Stimulated activated memory B cell treated with anti-CD40 and anti-IgM and Interleukin-4, amounts not matched to agents 10 μg/mL and 1 μg/mL and 100 μg/mL, for 72 hours (primary cell): ENCODE measurements around the gene USP10.
A peak's percentile ranks its signal among the peaks of the same experiment; 100 is the strongest.

ENCODE experiments used
- ATAC-seq: fragments of 150-1000 bp; cut with Tn5 transposase; 2 replicates; pipeline ENCODE4 v1.10.0; 2021
- H3K27ac Mint-ChIP-seq: one replicate; pipeline ENCODE4 v1.8.0; 2022; ENCODE audit warnings: mild to moderate bottlenecking, mixed read lengths
- H3K27me3 Mint-ChIP-seq: one replicate; pipeline ENCODE4 v1.8.0; 2022; ENCODE audit warnings: mixed read lengths
- H3K36me3 Mint-ChIP-seq: one replicate; pipeline ENCODE4 v1.8.0; 2022; ENCODE audit warnings: mixed read lengths
- H3K4me1 Mint-ChIP-seq: one replicate; pipeline ENCODE4 v1.8.0; 2022; ENCODE audit warnings: mixed read lengths
- H3K4me3 Mint-ChIP-seq: one replicate; pipeline ENCODE4 v1.8.0; 2022; ENCODE audit warnings: mild to moderate bottlenecking, moderate library complexity, mixed read lengths
- H3K9me3 Mint-ChIP-seq: one replicate; pipeline ENCODE4 v1.8.0; 2022; ENCODE audit warnings: mixed read lengths

USP10 gene

DNA sequence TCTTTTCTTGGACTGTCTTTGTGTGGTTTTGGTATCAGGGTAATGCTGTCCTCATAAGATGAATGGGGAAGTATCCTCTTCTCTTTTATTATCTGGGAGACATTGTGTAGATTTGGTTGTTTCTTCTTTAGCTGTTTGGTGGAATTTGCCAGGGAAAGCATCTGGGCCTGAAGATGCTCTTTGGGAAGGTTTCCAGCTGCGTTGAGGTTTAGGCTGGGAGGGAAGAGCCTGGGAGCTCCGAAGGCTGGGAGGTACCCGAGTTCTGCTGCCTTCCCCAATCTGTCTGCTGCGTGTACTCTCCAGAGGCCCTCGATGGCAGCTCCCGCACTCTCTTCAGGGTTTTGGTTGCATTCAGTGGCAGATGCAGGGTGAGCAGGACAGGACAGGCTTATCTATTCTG is 94.4 kb downstream of the USP10 start:
- Mint-ChIP-seq H3K4me1 (no peaks in the 10 kb centered on the region), H3K4me3 (no peak overlapping the region), H3K36me3 (peaks cover 25% of the 10 kb centered on the region), H3K9me3 (no peaks in the 10 kb centered on the region), H3K27me3 (no peaks in the 10 kb centered on the region), H3K27ac (no peak overlapping the region)
- ATAC-seq, result no peak

DNA sequence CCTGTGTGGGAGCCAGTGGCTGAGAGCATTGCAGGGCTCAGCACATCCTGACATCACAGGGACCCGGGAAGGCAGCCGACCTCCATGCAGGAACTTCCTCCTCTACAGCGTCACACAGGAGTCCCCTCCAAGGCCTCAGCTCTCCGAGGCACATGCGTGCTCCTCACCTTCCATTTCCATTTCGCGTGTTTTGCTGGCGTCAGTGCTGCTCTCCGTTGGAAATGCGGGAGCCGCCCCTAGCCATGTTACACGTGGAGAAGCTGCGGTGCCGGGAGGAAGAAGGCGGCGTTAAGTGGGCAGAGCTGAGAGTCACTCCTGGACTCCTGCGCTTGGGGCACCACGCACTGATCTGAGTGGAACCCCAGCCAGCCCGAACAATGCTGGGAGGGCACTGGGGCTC is 94.8 kb downstream of the USP10 start:
- Mint-ChIP-seq H3K36me3 (peaks cover 25% of the 10 kb centered on the region), H3K4me3 (no peak overlapping the region), H3K27me3 (no peaks in the 10 kb centered on the region), H3K4me1 (no peaks in the 10 kb centered on the region), H3K27ac (no peak overlapping the region), H3K9me3 (no peaks in the 10 kb centered on the region)
- no peak for ATAC-seq

GRCh38 chr16:84795329-84796053 is 95.7 kb downstream of the USP10 start:
- Mint-ChIP-seq H3K9me3 (peaks cover 2% of the 10 kb centered on the region), H3K4me1 (no peaks in the 10 kb centered on the region), H3K36me3 (peaks cover 25% of the 10 kb centered on the region), H3K27ac (no peak overlapping the region), H3K27me3 (no peaks in the 10 kb centered on the region), H3K4me3 (no peak overlapping the region)
- no peak for ATAC-seq

- Mint-ChIP-seq H3K27me3 (peaks cover 3% of the 10 kb centered on the region), H3K36me3 (peaks cover 11% of the 10 kb centered on the region), H3K4me1 (no peaks in the 10 kb centered on the region), H3K4me3 (no peak overlapping the region), H3K27ac (no peak overlapping the region), H3K9me3 (peaks cover 8% of the 10 kb centered on the region)
- ATAC-seq, result no peak
Observed at GRCh38 chr16:84800158-84800978, 100.6 kb downstream of the USP10 start.

DNA sequence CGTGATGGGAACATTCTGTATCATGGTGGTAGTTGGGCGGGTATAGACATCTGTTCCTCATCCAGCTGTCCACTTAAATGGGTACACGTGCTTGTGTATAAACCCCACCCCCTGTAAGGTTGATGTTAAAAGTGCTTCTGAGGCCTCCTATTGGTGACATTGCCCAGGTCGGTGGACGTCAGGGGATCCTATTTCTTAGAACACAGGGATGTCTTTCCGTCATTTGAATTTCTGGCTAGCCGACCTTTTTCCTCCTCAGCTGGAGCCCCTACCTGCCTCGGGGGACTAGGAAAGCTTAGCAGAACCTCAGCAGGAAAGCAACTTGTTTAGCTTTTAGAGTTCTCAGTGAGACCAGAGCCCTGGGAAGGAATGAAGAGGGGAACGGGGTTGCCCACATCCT is 103.3 kb downstream of the USP10 start:
- Mint-ChIP-seq H3K36me3 (no peaks in the 10 kb centered on the region), H3K4me1 (peaks cover 11% of the 10 kb centered on the region), H3K27ac (no peak overlapping the region), H3K4me3 (no peak overlapping the region), H3K27me3 (peaks cover 23% of the 10 kb centered on the region), H3K9me3 (peaks cover 8% of the 10 kb centered on the region)
- ATAC-seq, result no peak

DNA sequence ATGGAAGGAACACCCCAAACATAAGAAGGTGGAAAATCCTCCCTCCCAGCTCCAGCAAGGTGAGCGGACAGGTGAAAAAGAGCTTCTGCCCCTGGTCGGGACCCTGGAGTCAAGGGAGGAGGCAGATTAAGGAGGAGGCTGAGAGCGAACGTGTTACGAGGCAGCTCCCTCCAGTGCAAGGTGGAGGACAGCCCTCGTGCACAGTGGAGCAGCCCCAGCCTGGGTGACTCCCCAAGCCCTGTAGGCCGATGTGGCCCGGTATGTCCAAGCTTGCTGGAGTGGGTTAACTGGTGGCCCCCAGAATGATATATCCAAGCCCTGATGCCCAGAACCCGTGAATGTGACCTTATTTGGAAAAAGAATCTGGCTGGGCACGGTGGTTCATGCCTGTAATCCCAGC is 104.5 kb downstream of the USP10 start:
- H3K4me3 Mint-ChIP-seq, result no peak overlapping the region

DNA sequence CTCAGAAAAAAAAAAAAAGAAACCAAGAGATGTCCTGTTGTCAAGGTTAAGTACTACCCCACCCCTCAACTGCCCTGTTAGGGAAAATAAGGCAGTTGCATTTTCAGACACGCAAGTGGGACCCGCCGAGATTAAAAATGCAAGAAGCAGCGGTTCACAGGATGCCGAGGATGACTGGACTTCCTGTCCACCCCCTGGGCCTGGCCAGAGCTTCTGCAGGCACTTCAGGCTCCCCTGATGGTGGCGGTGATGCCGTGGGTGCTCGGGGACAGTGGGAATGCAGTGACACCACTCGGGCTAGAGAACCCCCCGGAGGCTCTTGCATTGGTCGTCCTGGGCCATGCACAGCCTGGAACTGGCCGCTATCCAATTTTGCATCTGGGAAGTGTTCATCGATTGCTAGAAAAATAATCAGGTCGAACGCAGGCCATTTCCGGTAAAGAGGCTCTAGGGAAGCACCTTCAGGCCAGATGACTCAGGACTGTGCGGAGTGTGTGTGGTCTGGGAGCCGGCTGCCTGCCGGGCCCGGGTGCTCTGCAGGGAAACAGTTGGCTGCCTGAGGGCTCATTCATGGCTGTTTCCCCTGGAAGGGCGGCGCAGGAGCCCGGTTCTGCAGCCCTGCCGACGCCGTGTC is 106.6 kb downstream of the USP10 start:
- ATAC-seq, result peak; percentile 71
- Mint-ChIP-seq H3K27ac (no peak overlapping the region), H3K9me3 (no peaks in the 10 kb centered on the region), H3K4me3 (peak overlapping the region; percentile 9), H3K36me3 (no peaks in the 10 kb centered on the region), H3K4me1 (peaks cover 11% of the 10 kb centered on the region), H3K27me3 (peaks cover 49% of the 10 kb centered on the region)

More for the DNA sequence above, 104.5 kb downstream of the USP10 start:
- no peak for ATAC-seq
- H3K27me3 Mint-ChIP-seq, result peaks cover 35% of the 10 kb centered on the region
- H3K27ac Mint-ChIP-seq, result no peak overlapping the region
- peaks cover 11% of the 10 kb centered on the region for H3K4me1 Mint-ChIP-seq
- H3K9me3 Mint-ChIP-seq, result peaks cover 8% of the 10 kb centered on the region
- no peaks in the 10 kb centered on the region for H3K36me3 Mint-ChIP-seq

GRCh38 chr16:84806890-84807258 is 107.1 kb downstream of the USP10 start:
- H3K27ac Mint-ChIP-seq, result no peak overlapping the region
- no peak for ATAC-seq
- H3K9me3 Mint-ChIP-seq, result no peaks in the 10 kb centered on the region
- H3K27me3 Mint-ChIP-seq, result peaks cover 49% of the 10 kb centered on the region
- peaks cover 11% of the 10 kb centered on the region for H3K4me1 Mint-ChIP-seq
- no peak overlapping the region for H3K4me3 Mint-ChIP-seq
- no peaks in the 10 kb centered on the region for H3K36me3 Mint-ChIP-seq

DNA sequence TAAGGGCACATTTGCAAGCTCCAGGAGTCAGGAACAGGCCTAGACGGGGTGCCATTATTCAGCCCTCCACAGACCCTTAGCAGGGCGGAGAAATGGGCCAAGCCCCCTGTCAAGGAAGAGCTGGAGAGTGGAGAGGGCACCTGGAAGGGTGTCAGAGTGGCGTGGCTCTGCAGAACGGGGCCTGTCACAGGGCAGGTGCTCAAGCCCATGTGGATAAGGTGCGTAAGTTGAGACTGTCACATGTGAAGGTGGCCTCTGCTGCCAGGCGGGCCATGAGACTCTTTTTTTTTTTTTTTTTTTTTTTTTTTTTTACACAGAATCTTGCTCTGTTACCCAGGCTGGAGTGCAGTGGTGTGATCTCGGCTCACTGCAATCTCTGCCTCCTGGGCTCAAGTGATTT is 108.0 kb downstream of the USP10 start:
- no peak for ATAC-seq
- H3K9me3 Mint-ChIP-seq, result no peaks in the 10 kb centered on the region
- H3K4me1 Mint-ChIP-seq, result peaks cover 11% of the 10 kb centered on the region
- no peak overlapping the region for H3K27ac Mint-ChIP-seq
- no peaks in the 10 kb centered on the region for H3K36me3 Mint-ChIP-seq
- no peak overlapping the region for H3K4me3 Mint-ChIP-seq
- peaks cover 52% of the 10 kb centered on the region for H3K27me3 Mint-ChIP-seq

DNA sequence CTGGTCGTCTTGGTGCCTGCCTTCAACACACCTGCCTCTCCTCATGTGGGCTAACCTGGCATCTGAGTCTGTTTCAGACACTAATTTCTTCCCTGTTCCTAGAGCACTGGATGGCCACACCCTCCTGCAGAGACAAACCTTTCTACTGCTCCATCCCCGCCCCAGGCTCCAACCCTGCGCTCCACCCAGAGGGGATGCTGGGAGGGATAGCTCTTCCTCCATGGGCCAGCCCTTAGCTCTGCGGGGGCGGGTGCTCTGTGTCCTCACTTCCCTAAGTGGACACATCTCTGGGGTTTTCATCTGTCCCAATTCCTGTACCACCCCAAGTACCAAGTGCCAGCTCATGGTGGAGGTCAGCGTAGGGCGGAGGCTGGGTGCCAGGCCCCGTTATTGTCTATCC is 109.0 kb downstream of the USP10 start:
- no peak overlapping the region for H3K27ac Mint-ChIP-seq
- peaks cover 62% of the 10 kb centered on the region for H3K27me3 Mint-ChIP-seq
- H3K4me3 Mint-ChIP-seq, result no peak overlapping the region
- no peaks in the 10 kb centered on the region for H3K36me3 Mint-ChIP-seq
- ATAC-seq, result no peak
- H3K4me1 Mint-ChIP-seq, result peaks cover 11% of the 10 kb centered on the region
- no peaks in the 10 kb centered on the region for H3K9me3 Mint-ChIP-seq

GRCh38 chr16:84810518-84811273 is 110.9 kb downstream of the USP10 start:
- H3K4me3 Mint-ChIP-seq, result no peak overlapping the region
- no peak for ATAC-seq
- H3K4me1 Mint-ChIP-seq, result peaks cover 11% of the 10 kb centered on the region
- no peaks in the 10 kb centered on the region for H3K9me3 Mint-ChIP-seq
- no peaks in the 10 kb centered on the region for H3K36me3 Mint-ChIP-seq
- H3K27ac Mint-ChIP-seq, result no peak overlapping the region
- H3K27me3 Mint-ChIP-seq, result peaks cover 75% of the 10 kb centered on the region

DNA sequence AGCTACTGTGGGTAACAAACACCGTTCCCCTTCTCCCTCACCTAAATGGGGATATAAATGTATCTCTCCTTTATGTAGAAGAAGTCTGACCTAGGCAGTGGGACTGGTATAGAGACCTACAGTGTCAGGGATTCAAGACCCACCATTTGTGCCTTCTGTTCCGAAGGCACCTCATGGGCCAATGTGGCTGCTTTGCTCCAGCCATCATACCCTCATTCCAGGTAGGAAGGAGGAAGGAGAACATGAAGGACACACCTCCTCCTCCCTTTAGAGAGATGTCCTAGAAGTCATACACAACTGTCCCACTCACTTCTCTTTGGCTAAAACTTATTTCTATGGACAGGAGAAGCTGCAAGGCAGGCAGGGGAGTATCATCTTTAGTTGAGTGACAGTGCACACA is 111.7 kb downstream of the USP10 start:
- ATAC-seq, result no peak
- H3K9me3 Mint-ChIP-seq, result no peaks in the 10 kb centered on the region
- no peaks in the 10 kb centered on the region for H3K36me3 Mint-ChIP-seq
- H3K27me3 Mint-ChIP-seq, result peaks cover 72% of the 10 kb centered on the region
- no peak overlapping the region for H3K4me3 Mint-ChIP-seq
- H3K27ac Mint-ChIP-seq, result no peak overlapping the region
- H3K4me1 Mint-ChIP-seq, result peaks cover 3% of the 10 kb centered on the region

DNA sequence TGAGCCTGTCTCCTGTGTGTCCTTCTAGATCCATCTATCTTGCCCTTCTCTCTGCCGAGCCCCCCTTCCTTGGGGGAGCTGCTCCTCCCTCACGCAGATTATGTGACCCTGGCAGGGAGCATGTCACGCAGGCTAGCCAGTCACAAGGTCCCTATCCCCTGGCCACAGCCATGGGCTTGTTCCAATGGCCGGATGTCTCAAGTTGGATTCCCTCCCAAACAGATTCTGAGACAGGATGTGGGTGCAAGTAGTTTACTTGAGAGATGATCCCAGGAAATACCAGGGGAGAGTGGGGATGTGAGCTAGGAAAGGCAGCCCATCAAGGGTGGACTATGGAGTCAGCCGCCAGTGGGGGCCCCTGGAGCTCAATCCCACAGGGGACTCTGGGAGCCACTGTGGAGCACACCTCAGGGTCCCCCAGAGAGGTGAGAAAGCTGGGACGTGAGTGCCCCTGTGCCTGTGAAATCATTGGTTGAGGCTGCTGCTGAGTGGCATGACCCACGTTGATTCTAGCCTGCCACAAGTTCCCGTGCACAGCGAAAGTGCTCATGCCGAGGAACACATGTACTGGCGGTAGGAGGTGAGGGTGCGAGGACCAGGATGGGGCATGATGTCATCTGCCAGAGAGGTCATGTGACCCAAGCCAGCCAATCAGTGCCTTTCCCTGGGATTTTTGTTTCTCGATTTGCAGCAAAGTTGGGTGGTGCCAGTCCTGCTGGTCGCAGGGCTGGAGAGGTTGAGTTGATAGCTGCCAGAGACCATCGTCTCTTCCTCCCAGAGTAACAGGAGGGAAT is 113.5 kb downstream of the USP10 start:
- ATAC-seq, result no peak
- no peak overlapping the region for H3K27ac Mint-ChIP-seq
- no peaks in the 10 kb centered on the region for H3K9me3 Mint-ChIP-seq
- H3K27me3 Mint-ChIP-seq, result peaks cover 68% of the 10 kb centered on the region
- no peaks in the 10 kb centered on the region for H3K4me1 Mint-ChIP-seq
- no peaks in the 10 kb centered on the region for H3K36me3 Mint-ChIP-seq
- no peak overlapping the region for H3K4me3 Mint-ChIP-seq

DNA sequence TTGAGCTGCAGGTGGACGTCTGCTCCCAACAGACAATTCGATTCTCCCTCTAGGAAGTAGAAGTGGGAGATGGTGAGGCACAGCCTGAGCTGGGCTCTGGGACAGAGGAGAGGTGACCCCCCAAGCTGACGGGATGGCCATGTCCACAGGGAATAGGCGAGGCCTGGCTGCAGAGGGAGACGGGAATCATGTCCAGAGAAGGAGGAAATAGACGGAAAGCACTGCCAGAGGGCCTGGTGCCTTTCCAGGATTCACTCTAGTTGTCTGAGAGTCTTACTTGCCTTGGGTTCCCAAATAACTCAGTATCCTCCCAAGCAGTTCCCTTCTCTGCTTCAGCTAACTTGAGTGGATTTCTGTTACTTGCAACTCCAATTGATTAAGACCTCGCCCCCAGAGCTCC is 115.7 kb downstream of the USP10 start:
- no peak for ATAC-seq
- Mint-ChIP-seq H3K27ac (no peak overlapping the region), H3K9me3 (no peaks in the 10 kb centered on the region), H3K36me3 (no peaks in the 10 kb centered on the region), H3K4me3 (no peak overlapping the region), H3K4me1 (peaks cover 8% of the 10 kb centered on the region), H3K27me3 (peaks cover 69% of the 10 kb centered on the region)
